Measurements from ENCODE around the gene MGST2. TPM values are rescaled to one million over a fixed set of nuclear protein-coding genes. Genes with fewer than 3 reads are reported as not detected.

The MGST2 gene
- total RNA-seq, 3 donors from 2014 or later (not counting 1 experiment from before 2014, with no cell fraction given) = 7.8 to 17.0 (median 10.9) TPM

DNA sequence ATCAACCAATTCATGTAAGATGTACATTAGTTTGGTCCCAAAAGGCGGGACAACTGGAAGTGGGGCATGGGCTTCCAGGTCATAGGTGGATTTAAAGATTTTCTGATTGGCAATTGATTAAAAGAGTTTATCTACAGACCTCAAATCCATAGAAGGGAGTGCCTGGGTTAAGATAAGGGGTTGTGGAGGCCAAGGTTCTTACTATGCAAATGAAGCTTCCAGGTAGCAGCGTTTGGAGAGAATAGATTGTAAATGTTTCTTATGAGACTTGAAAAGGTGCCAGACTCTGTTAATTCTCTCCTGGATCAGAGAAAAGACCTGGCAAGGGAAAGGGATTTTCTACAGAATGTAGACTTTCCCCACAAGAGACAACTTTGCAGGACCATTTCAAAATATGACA is 2.4 kb downstream of the MGST2 start:
- H3K9me3 ChIP-seq (ENCODE audit: control insufficient read depth, insufficient read depth, low read length) = no peaks in the 10 kb centered on the region
- H3K4me3 ChIP-seq (ENCODE audit: low read length) = no peak overlapping the region
- no peaks in the 10 kb centered on the region for H3K36me3 ChIP-seq (ENCODE audit: control insufficient read depth, insufficient read depth, low read length)
- Mint-ChIP-seq H3K36me3 (no peaks in the 10 kb centered on the region), H3K4me3 (peak overlapping the region; percentile 32), H3K4me1 (peaks cover 50 to 51% of the 10 kb centered on the region in 2 donors), H3K9me3 (no peaks in the 10 kb centered on the region), H3K27ac (peak overlapping the region; percentile 26 to 41), H3K27me3 (ENCODE audit: low read depth in 2 of 2) (no peaks in the 10 kb centered on the region)
- no peak for DNase-seq
- ATAC-seq = no peak
- TF ChIP-seq, protein P1, sequence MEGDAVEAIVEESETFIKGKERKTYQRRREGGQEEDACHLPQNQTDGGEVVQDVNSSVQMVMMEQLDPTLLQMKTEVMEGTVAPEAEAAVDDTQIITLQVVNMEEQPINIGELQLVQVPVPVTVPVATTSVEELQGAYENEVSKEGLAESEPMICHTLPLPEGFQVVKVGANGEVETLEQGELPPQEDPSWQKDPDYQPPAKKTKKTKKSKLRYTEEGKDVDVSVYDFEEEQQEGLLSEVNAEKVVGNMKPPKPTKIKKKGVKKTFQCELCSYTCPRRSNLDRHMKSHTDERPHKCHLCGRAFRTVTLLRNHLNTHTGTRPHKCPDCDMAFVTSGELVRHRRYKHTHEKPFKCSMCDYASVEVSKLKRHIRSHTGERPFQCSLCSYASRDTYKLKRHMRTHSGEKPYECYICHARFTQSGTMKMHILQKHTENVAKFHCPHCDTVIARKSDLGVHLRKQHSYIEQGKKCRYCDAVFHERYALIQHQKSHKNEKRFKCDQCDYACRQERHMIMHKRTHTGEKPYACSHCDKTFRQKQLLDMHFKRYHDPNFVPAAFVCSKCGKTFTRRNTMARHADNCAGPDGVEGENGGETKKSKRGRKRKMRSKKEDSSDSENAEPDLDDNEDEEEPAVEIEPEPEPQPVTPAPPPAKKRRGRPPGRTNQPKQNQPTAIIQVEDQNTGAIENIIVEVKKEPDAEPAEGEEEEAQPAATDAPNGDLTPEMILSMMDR (IDR thresholded peaks at IDR 0.05) = no peak
- no peak overlapping the region for H3K27ac ChIP-seq (ENCODE audit: low read length)
- 97% methylated on average over 2 of the region's 2 CpGs for WGBS (ENCODE audit: insufficient coverage)
- intact Hi-C loops (cut with micrococcal nuclease) = no loop called here
- no peaks in the 10 kb centered on the region for H3K27me3 ChIP-seq (ENCODE audit: control insufficient read depth, insufficient read depth, low read length)
- H3K4me1 ChIP-seq (ENCODE audit: control insufficient read depth, insufficient read depth, low read length) = peaks cover 17% of the 10 kb centered on the region

DNA sequence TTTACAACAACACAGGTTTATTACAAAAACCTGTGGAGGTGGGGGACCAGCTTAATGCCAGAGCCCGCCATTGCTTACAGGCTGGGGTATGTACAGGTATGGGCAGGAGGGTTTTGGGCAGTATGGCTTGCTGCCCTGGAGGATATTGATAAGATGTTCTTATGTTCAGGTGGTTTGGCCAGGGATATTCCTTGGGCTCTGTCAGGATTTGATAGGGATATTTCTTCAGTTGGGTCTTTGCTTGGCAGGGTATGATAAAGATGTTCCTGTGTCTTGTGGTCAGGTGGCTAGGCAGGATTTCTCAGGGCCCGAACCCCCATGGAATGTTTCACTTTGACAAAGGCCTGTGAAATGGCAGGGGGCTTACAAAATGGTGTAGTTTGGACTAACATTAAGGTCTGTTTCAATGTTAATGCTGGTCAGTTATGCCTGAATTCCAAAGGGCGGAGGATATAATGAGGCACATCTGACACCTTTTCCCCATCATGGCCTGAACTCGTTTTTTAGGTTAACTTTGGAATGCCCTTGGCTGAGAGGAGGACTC is 3.1 kb downstream of the MGST2 start:
- TF ChIP-seq, protein P1 (IDR thresholded peaks at IDR 0.05) = no peak
- no peak overlapping the region for H3K4me3 ChIP-seq (ENCODE audit: low read length)
- Mint-ChIP-seq H3K27me3 (ENCODE audit: low read depth in 2 of 2) (no peaks in the 10 kb centered on the region), H3K27ac (peak overlapping the region in 1 of 2 donors; percentile 22), H3K4me1 (peaks cover 50 to 51% of the 10 kb centered on the region in 2 donors), H3K4me3 (no peak overlapping the region), H3K36me3 (no peaks in the 10 kb centered on the region), H3K9me3 (no peaks in the 10 kb centered on the region)
- H3K36me3 ChIP-seq (ENCODE audit: control insufficient read depth, insufficient read depth, low read length) = no peaks in the 10 kb centered on the region
- intact Hi-C loops (cut with micrococcal nuclease) = no loop called here
- ATAC-seq (no peak), DNase-seq (no peak)
- peaks cover 17% of the 10 kb centered on the region for H3K4me1 ChIP-seq (ENCODE audit: control insufficient read depth, insufficient read depth, low read length)
- H3K27me3 ChIP-seq (ENCODE audit: control insufficient read depth, insufficient read depth, low read length) = no peaks in the 10 kb centered on the region
- no peak overlapping the region for H3K27ac ChIP-seq (ENCODE audit: low read length)
- H3K9me3 ChIP-seq (ENCODE audit: control insufficient read depth, insufficient read depth, low read length) = no peaks in the 10 kb centered on the region
- WGBS (ENCODE audit: insufficient coverage) = 96% methylated on average over 4 of the region's 4 CpGs

DNA sequence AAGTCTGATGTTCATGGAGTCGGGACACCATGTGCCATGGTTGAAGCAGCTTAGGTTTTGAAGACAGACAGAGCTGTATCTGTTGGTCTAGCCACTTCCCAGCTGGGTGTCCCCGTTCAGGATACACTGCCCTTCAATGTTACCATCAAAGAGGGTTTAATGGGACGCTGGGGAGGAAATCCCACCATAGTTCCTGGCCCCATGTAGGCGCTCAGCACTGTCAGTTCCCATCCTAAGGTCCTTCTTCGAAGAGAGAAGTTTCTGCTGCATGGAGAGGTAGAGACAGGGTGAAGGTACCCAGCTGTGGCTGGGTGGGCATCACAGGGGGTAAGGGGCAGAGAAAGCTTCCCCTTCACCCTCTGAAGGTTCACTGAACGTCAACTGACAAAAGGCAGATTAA is 3.7 kb downstream of the MGST2 start:
- Histone ChIP-seq H3K9me3 (ENCODE audit: control insufficient read depth, insufficient read depth, low read length) (no peaks in the 10 kb centered on the region), H3K4me1 (ENCODE audit: control insufficient read depth, insufficient read depth, low read length) (peaks cover 17% of the 10 kb centered on the region), H3K36me3 (ENCODE audit: control insufficient read depth, insufficient read depth, low read length) (no peaks in the 10 kb centered on the region), H3K4me3 (ENCODE audit: low read length) (no peak overlapping the region), H3K27ac (ENCODE audit: low read length) (no peak overlapping the region), H3K27me3 (ENCODE audit: control insufficient read depth, insufficient read depth, low read length) (no peaks in the 10 kb centered on the region)
- TF ChIP-seq, protein P1 (IDR thresholded peaks at IDR 0.05) = no peak
- 92% methylated on average over 6 of the region's 6 CpGs for WGBS (ENCODE audit: insufficient coverage)
- DNase-seq (no peak), ATAC-seq (no peak)
- no peak overlapping the region for H3K4me3 Mint-ChIP-seq
- H3K4me1 Mint-ChIP-seq = peaks cover 50 to 56% of the 10 kb centered on the region in 2 donors
- intact Hi-C loops (cut with micrococcal nuclease) = no loop called here
- no peaks in the 10 kb centered on the region for H3K27me3 Mint-ChIP-seq (ENCODE audit: low read depth in 2 of 2)
- H3K27ac Mint-ChIP-seq = peak overlapping the region in 1 of 2 donors; percentile 17
- no peaks in the 10 kb centered on the region for H3K36me3 Mint-ChIP-seq
- no peaks in the 10 kb centered on the region for H3K9me3 Mint-ChIP-seq

DNA sequence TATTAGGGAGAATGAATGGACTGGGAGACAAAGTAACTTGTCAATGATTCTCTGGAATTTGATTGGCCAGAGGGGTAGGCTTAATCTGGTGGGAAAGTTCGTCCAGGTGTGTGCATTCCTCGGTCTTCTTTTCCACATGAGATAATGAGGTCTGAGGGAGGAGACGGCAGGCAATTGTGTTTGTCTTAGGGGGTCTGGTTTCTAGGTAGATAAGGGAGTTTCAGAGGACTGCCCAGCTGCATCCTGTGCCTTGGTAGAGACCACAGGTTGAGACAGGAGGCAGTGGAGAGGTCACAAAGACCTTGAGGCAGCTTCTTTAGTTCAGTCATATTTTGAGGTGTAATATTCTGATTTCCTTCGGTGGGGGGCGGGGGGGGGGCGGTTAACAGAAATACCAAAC is 4.3 kb downstream of the MGST2 start:
- Histone ChIP-seq H3K36me3 (ENCODE audit: control insufficient read depth, insufficient read depth, low read length) (no peaks in the 10 kb centered on the region), H3K27me3 (ENCODE audit: control insufficient read depth, insufficient read depth, low read length) (no peaks in the 10 kb centered on the region), H3K4me3 (ENCODE audit: low read length) (no peak overlapping the region), H3K4me1 (ENCODE audit: control insufficient read depth, insufficient read depth, low read length) (peaks cover 17% of the 10 kb centered on the region), H3K27ac (ENCODE audit: low read length) (no peak overlapping the region), H3K9me3 (ENCODE audit: control insufficient read depth, insufficient read depth, low read length) (no peaks in the 10 kb centered on the region)
- ATAC-seq (no peak), DNase-seq (no peak)
- Mint-ChIP-seq H3K36me3 (no peaks in the 10 kb centered on the region), H3K9me3 (no peaks in the 10 kb centered on the region), H3K27me3 (ENCODE audit: low read depth in 2 of 2) (no peaks in the 10 kb centered on the region), H3K27ac (peak overlapping the region in 1 of 2 donors; percentile 17), H3K4me1 (peaks cover 50 to 57% of the 10 kb centered on the region in 2 donors), H3K4me3 (no peak overlapping the region)
- intact Hi-C loops (cut with micrococcal nuclease) = no loop called here
- TF ChIP-seq, protein P1 (IDR thresholded peaks at IDR 0.05) = no peak
- 60% methylated on average over 6 of the region's 6 CpGs for WGBS (ENCODE audit: insufficient coverage)
